ENCODE data around the gene DAZAP2. TPM values are rescaled to one million over a fixed set of nuclear protein-coding genes. Genes with fewer than 3 reads are reported as not detected.
"Not testable (repeated sequence)": the region's sequence is repeated elsewhere in the genome, so short reads cannot be mapped to it uniquely, and the experiment has no call there.

DAZAP2 gene
- total RNA-seq, 6 experiments from 2014 or later, result 69.0 to 123 (median 108) TPM

DNA sequence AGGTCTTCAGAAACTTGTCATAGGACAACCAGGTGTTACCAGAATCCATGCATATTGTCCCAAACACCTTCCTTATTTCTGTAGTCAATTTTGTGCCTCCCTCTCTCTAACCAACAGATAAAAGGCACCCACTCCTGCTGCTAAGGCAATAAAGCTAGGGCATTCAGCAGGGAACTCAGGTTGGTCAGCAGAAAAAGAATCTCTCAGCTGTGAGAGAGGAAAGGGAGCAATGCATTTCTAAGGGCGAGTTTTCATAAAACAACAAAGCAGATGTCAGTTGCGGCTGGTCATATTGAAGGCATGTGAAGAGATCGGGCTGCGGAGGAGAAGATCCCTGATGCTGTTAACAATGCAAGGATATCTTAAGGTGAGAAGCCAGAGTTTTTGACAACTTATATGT lies 13.4 kb upstream of the DAZAP2 start:
- ATAC-seq (no peak), DNase-seq (no peak)
- intact Hi-C loops (cut with DNase I), result no loop called here
- Histone ChIP-seq H3K27ac (no peak overlapping the region), H3K4me3 (no peak overlapping the region), H3K4me1 (no peaks in the 10 kb centered on the region), H3K9me3 (no peaks in the 10 kb centered on the region), H3K36me3 (no peaks in the 10 kb centered on the region), H3K27me3 (no peaks in the 10 kb centered on the region)
- no peak for TF ChIP-seq POLR2A (IDR thresholded peaks at IDR 0.05)
- WGBS (ENCODE audit: insufficient coverage, low coverage, low lambda C conversion rate, missing lambda C conversion rate), result 97% methylated on average over 4 of the region's 4 CpGs

DNA sequence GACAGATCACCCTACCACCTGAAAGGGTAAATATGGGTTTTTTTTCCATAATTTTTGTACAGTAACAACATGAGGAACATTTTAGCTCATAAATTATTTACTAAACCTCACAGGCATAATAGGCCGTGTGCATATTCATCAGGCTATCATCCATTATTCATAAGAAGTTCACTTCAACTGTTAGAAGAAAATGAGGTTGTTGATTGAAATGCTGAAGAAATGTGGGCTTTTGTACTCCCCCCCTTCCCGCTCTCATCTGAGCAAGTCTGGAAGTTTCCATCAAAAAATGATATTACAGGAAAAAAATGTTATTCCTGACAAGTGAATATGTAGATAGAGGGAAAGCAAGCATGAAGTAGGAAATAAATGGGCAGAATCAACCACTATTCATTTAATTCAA lies 12.9 kb upstream of the DAZAP2 start:
- Histone ChIP-seq H3K27ac (no peak overlapping the region), H3K4me3 (no peak overlapping the region), H3K36me3 (no peaks in the 10 kb centered on the region), H3K4me1 (no peaks in the 10 kb centered on the region), H3K27me3 (no peaks in the 10 kb centered on the region), H3K9me3 (no peaks in the 10 kb centered on the region)
- ATAC-seq (no peak), DNase-seq (no peak)
- intact Hi-C loops (cut with DNase I), result no loop called here
- TF ChIP-seq, protein P1, sequence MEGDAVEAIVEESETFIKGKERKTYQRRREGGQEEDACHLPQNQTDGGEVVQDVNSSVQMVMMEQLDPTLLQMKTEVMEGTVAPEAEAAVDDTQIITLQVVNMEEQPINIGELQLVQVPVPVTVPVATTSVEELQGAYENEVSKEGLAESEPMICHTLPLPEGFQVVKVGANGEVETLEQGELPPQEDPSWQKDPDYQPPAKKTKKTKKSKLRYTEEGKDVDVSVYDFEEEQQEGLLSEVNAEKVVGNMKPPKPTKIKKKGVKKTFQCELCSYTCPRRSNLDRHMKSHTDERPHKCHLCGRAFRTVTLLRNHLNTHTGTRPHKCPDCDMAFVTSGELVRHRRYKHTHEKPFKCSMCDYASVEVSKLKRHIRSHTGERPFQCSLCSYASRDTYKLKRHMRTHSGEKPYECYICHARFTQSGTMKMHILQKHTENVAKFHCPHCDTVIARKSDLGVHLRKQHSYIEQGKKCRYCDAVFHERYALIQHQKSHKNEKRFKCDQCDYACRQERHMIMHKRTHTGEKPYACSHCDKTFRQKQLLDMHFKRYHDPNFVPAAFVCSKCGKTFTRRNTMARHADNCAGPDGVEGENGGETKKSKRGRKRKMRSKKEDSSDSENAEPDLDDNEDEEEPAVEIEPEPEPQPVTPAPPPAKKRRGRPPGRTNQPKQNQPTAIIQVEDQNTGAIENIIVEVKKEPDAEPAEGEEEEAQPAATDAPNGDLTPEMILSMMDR (IDR thresholded peaks at IDR 0.05), result no peak
- no peak for TF ChIP-seq POLR2A (IDR thresholded peaks at IDR 0.05)
- 96% methylated on average over 2 of the region's 2 CpGs for WGBS (ENCODE audit: insufficient coverage, low coverage, low lambda C conversion rate, missing lambda C conversion rate)

GRCh38 chr12:51227112-51227511 lies 11.5 kb upstream of the DAZAP2 start:
- H3K27me3 ChIP-seq; ATAC-seq; H3K9me3 ChIP-seq; DNase-seq; H3K4me1 ChIP-seq; H3K27ac ChIP-seq; H3K4me3 ChIP-seq; intact Hi-C loops (cut with DNase I); H3K36me3 ChIP-seq: not testable (repeated sequence)
- 86% methylated on average over 4 of the region's 5 CpGs for WGBS (ENCODE audit: insufficient coverage, low coverage, low lambda C conversion rate, missing lambda C conversion rate)

DNA sequence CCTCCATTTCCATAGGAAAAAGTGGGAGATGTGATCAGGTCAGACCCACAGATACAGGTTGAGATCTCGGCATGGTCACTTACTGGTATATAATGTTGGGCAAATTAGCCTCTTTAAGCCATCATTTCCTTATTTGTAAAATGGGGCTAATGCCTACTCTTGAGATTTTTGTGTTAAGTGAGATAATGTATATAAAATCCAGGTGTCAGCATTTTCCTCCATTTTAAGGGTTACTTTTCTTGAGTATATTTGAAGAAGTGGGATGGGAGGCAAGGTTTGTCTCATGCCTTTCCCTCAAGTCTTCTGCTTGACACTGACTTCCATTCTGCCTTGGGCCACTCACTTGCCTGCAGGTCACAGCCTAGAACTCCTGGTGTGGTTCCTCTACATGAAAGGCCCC lies 10.7 kb upstream of the DAZAP2 start:
- no peaks in the 10 kb centered on the region for H3K9me3 ChIP-seq
- no peaks in the 10 kb centered on the region for H3K36me3 ChIP-seq
- no peaks in the 10 kb centered on the region for H3K4me1 ChIP-seq
- H3K27me3 ChIP-seq, result no peaks in the 10 kb centered on the region
- H3K27ac ChIP-seq, result no peak overlapping the region
- TF ChIP-seq POLR2A (IDR thresholded peaks at IDR 0.05), result no peak
- TF ChIP-seq, protein P1 (IDR thresholded peaks at IDR 0.05), result no peak
- WGBS (ENCODE audit: insufficient coverage, low coverage, low lambda C conversion rate, missing lambda C conversion rate), result 90% methylated on average over 1 of the region's 1 CpG
- intact Hi-C loops (cut with DNase I), result no loop called here
- no peak for DNase-seq
- H3K4me3 ChIP-seq, result no peak overlapping the region
- no peak for ATAC-seq

DNA sequence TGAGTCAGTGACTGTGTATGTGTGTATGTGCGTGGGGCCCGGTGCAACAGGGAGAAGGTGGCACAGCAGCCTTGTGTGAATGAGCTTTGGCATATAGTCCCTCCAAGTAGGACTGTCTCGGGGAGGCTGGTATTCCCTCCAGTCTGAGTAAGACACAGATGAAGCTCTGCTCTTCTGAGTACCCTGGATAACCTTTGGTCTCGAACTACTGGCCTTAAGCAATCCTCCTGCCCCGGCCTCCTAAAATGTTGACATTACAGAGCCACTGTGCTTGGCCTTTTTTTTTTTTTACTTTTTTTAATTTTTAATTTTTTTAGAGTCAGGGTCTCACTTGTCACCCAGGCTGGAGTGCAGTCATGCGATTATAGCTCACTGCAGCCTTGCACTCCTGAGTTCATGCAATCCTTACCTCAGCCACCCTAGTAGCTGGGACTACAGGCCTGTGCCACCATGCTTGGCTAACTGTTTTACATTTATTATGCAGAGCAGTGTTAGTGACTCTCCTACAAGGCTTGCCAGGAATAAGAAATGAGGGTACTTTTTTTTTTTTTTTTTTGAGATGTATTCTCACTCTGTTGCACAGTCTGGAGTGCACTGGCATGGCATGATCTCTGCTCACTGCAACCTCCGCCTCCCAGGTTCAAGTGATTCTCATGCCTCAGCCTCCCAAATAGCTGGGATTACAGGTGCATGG lies 9.4 kb upstream of the DAZAP2 start:
- DNase-seq, result no peak
- H3K9me3 ChIP-seq, result no peaks in the 10 kb centered on the region
- ATAC-seq, result no peak
- intact Hi-C loops (cut with DNase I), result no loop called here
- 92% methylated on average over 5 of the region's 7 CpGs for WGBS (ENCODE audit: insufficient coverage, low coverage, low lambda C conversion rate, missing lambda C conversion rate)
- H3K36me3 ChIP-seq, result no peaks in the 10 kb centered on the region
- no peaks in the 10 kb centered on the region for H3K27me3 ChIP-seq
- no peak overlapping the region for H3K4me3 ChIP-seq
- H3K27ac ChIP-seq, result no peak overlapping the region
- no peaks in the 10 kb centered on the region for H3K4me1 ChIP-seq
- no peak for TF ChIP-seq POLR2A (IDR thresholded peaks at IDR 0.05)
- TF ChIP-seq, protein P1 (IDR thresholded peaks at IDR 0.05), result no peak

- intact Hi-C loops (cut with DNase I), result no loop called here
Observed at GRCh38 chr12:51232642-51233041, 6.0 kb upstream of the DAZAP2 start.

More at GRCh38 chr12:51232642-51233041, 6.0 kb upstream of the DAZAP2 start:
- TF ChIP-seq, protein P1 (IDR thresholded peaks at IDR 0.05), result no peak
- TF ChIP-seq POLR2A (IDR thresholded peaks at IDR 0.05), result no peak
- Histone ChIP-seq H3K27ac (no peak overlapping the region), H3K4me3 (no peak overlapping the region), H3K4me1 (no peaks in the 10 kb centered on the region), H3K27me3 (no peaks in the 10 kb centered on the region), H3K9me3 (no peaks in the 10 kb centered on the region), H3K36me3 (no peaks in the 10 kb centered on the region)
- DNase-seq (no peak), ATAC-seq (no peak)

Data from right lobe of liver (tissue), 6 donors.